CD14-positive monocyte (primary cell): ENCODE measurements around the gene ACMSD. TPM values are rescaled to one million over a fixed set of nuclear protein-coding genes. Genes with fewer than 3 reads are reported as not detected.

Experiments
- DNase-seq, 3 donors: peaks; one replicate each; pipeline ENCODE4 v3.0.0-alpha.2; 2011 to 2022
- H2AFZ ChIP-seq: 2 replicates; pipeline ENCODE4 v1.6.0; 2012; ENCODE audit warnings: mild to moderate bottlenecking, low read depth, low read length, inconsistent platforms; ENCODE audit not compliant: insufficient read depth, poor library complexity, severe bottlenecking
- H3K27ac ChIP-seq, 2 donors: 1 replicate in 1 of 2; 2 replicates in 1 of 2; pipeline ENCODE4 v1.5.1; 2012 to 2013; ENCODE audit warnings: low read length in 2 of 2, control low read depth in 1 of 2, inconsistent platforms in 1 of 2, low read depth in 1 of 2, mild to moderate bottlenecking in 1 of 2
- H3K27me3 ChIP-seq, 2 donors: one replicate each; pipeline versions ENCODE4 v1.6.0 to v1.6.1; 2011 to 2013; ENCODE audit warnings: low read length in 2 of 2; ENCODE audit not compliant: control insufficient read depth in 2 of 2, insufficient read depth in 2 of 2
- H3K36me3 ChIP-seq, 2 donors: replicated peaks in 1 of 2; 1 replicate in 1 of 2; 2 replicates in 1 of 2; pipeline versions ENCODE4 v1.5.1 to v1.6.1; 2012 to 2013; ENCODE audit warnings: low read length in 2 of 2, control low read depth in 1 of 2, inconsistent platforms in 1 of 2, mild to moderate bottlenecking in 1 of 2; ENCODE audit not compliant: insufficient read depth in 2 of 2, control insufficient read depth in 1 of 2
- H3K4me1 ChIP-seq, 2 donors: 1 replicate in 1 of 2; 2 replicates in 1 of 2; pipeline versions ENCODE4 v1.5.1 to v1.6.1; 2012 to 2013; ENCODE audit warnings: low read length in 2 of 2, control low read depth in 1 of 2, inconsistent platforms in 1 of 2, mild to moderate bottlenecking in 1 of 2, moderate library complexity in 1 of 2; ENCODE audit not compliant: insufficient read depth in 2 of 2, control insufficient read depth in 1 of 2
- H3K4me2 ChIP-seq: replicated peaks from 2 replicates; pipeline ENCODE3; 2012; ENCODE audit warnings: low read length, moderate library complexity, mild to moderate bottlenecking; ENCODE audit not compliant: poor library complexity, severe bottlenecking; ENCODE audit errors: extremely low read depth
- H3K4me3 ChIP-seq, 3 experiments: fragments of 200-600 bp in 1 of 3; sonication (generic) in 1 of 3; replicated peaks in 1 of 3; 1 replicate in 2 of 3; 2 replicates in 1 of 3; pipeline ENCODE4 v1.5.1; 2011 to 2013; ENCODE audit warnings: low read length in 3 of 3, mild to moderate bottlenecking in 3 of 3, control low read depth in 2 of 3, low read depth in 2 of 3, inconsistent platforms in 1 of 3, moderate library complexity in 1 of 3
- H3K79me2 ChIP-seq: 2 replicates; pipeline ENCODE4 v1.6.0; 2012; ENCODE audit warnings: mild to moderate bottlenecking, control low read depth, inconsistent platforms, low read length, moderate library complexity; ENCODE audit not compliant: insufficient read depth
- H3K9ac ChIP-seq: 2 replicates; pipeline ENCODE4 v1.6.0; 2017; ENCODE audit warnings: low read length, mild to moderate bottlenecking; ENCODE audit not compliant: insufficient read depth, poor library complexity, severe bottlenecking
- H3K9me3 ChIP-seq, 2 donors: replicated peaks in 1 of 2; 1 replicate in 1 of 2; 2 replicates in 1 of 2; pipeline versions ENCODE4 v1.5.1 to v1.6.1; 2012 to 2013; ENCODE audit warnings: low read length in 2 of 2, control low read depth in 1 of 2; ENCODE audit not compliant: control insufficient read depth in 1 of 2, insufficient read depth in 1 of 2
- H4K20me1 ChIP-seq: 2 replicates; pipeline ENCODE4 v1.6.0; 2012; ENCODE audit warnings: mild to moderate bottlenecking, low read length, control low read depth, moderate library complexity; ENCODE audit not compliant: insufficient read depth
- H3K27ac Mint-ChIP-seq, 7 donors: one replicate each; pipeline ENCODE4 v1.8.0; 2020; ENCODE audit warnings: mild to moderate bottlenecking in 7 of 7, mixed read lengths in 7 of 7, moderate library complexity in 6 of 7, inconsistent platforms in 2 of 7
- H3K27me3 Mint-ChIP-seq, 3 donors: one replicate each; pipeline ENCODE4 v1.8.0; 2021 to 2022; ENCODE audit warnings: low read depth in 3 of 3, mild to moderate bottlenecking in 3 of 3, mixed read lengths in 3 of 3, moderate library complexity in 3 of 3, inconsistent platforms in 1 of 3
- H3K36me3 Mint-ChIP-seq, 2 donors: one replicate each; pipeline ENCODE4 v1.8.0; 2020; ENCODE audit warnings: mixed read lengths in 2 of 2, inconsistent platforms in 1 of 2, mild to moderate bottlenecking in 1 of 2
- H3K4me1 Mint-ChIP-seq: one replicate; pipeline ENCODE4 v1.8.0; 2020; ENCODE audit warnings: mild to moderate bottlenecking, mixed read lengths
- H3K4me3 Mint-ChIP-seq, 2 donors: one replicate each; pipeline ENCODE4 v1.8.0; 2020; ENCODE audit warnings: mild to moderate bottlenecking in 2 of 2, mixed read lengths in 2 of 2, moderate library complexity in 1 of 2
- H3K9me3 Mint-ChIP-seq, 7 donors: one replicate each; pipeline ENCODE4 v1.8.0; 2020 to 2022; ENCODE audit warnings: mixed read lengths in 7 of 7, mild to moderate bottlenecking in 6 of 7, moderate library complexity in 6 of 7, inconsistent platforms in 2 of 7
- CTCF ChIP-seq: fragments of 200-600 bp; IDR thresholded peaks from one replicate; pipeline ENCODE4 v1.8.0; 2022; ENCODE audit warnings: antibody characterized with exemption, mild to moderate bottlenecking
- intact Hi-C, 2 donors: fragments of 100-400 bp; cut with micrococcal nuclease; formaldehyde crosslinking; loops; one replicate each; pipeline versions ENCODE4 v1.15.0 to v1.15.1; 2023
- polyA plus RNA-seq, 3 donors: library from polyadenylated mRNA; depleted of rRNA in 1 of 3; unstranded in 2 of 3; stranded (reverse) in 1 of 3; fragments of 300-500 nt in 2 of 3; fragments of >200 nt in 1 of 3; fragmentation: Illumina TruSeq in 2 of 3; gene quantifications; 1 replicate in 2 of 3; 2 replicates in 1 of 3; pipeline ENCODE4 v1.2.3, GENCODE V29; 2012 to 2021

The ACMSD gene
- polyA plus RNA-seq, 3 donors, result not detected

GRCh38 chr2:134897932-134898331, 59.5 kb downstream of the ACMSD start:
- Histone ChIP-seq H3K4me1 (no peaks in the 10 kb centered on the region), H2AFZ (no peak overlapping the region), H3K4me3 (no peak overlapping the region), H3K36me3 (no peaks in the 10 kb centered on the region), H3K27me3 (no peaks in the 10 kb centered on the region), H3K27ac (no peak overlapping the region), H4K20me1 (no peaks in the 10 kb centered on the region), H3K4me2 (no peak overlapping the region), H3K9me3 (no peaks in the 10 kb centered on the region), H3K79me2 (no peaks in the 10 kb centered on the region), H3K9ac (no peak overlapping the region)
- no peak overlapping the region for H3K4me3 Mint-ChIP-seq
- H3K4me1 Mint-ChIP-seq, result no peaks in the 10 kb centered on the region
- no peak overlapping the region for H3K27ac Mint-ChIP-seq
- intact Hi-C loops, result loop anchor here (2.0 to 5.0 kb wide), 2 partner anchors 446 to 447 kb away; no protein-coding TSS in a partner anchor
- peaks cover 0 to 2% (median 0%) of the 10 kb centered on the region in 3 donors for H3K27me3 Mint-ChIP-seq
- no peaks in the 10 kb centered on the region for H3K9me3 Mint-ChIP-seq
- no peak for DNase-seq
- no peaks in the 10 kb centered on the region for H3K36me3 Mint-ChIP-seq
- peak; percentile 66 for TF ChIP-seq CTCF

- Histone ChIP-seq H3K36me3 (no peaks in the 10 kb centered on the region), H3K9me3 (no peaks in the 10 kb centered on the region), H3K9ac (no peak overlapping the region), H3K4me3 (no peak overlapping the region), H3K79me2 (no peaks in the 10 kb centered on the region), H2AFZ (no peak overlapping the region), H3K4me1 (no peaks in the 10 kb centered on the region), H4K20me1 (no peaks in the 10 kb centered on the region), H3K27ac (no peak overlapping the region), H3K27me3 (no peaks in the 10 kb centered on the region), H3K4me2 (no peak overlapping the region)
- Mint-ChIP-seq H3K9me3 (no peaks in the 10 kb centered on the region), H3K4me1 (peaks cover 3% of the 10 kb centered on the region), H3K4me3 (no peak overlapping the region), H3K27ac (no peak overlapping the region), H3K27me3 (peaks cover 0 to 2% (median 0%) of the 10 kb centered on the region in 3 donors), H3K36me3 (no peaks in the 10 kb centered on the region)
- TF ChIP-seq CTCF, result no peak
- DNase-seq, result no peak
- intact Hi-C loops, result loop anchor here in 1 of 2 donors (5.0 kb wide), 1 partner anchor 447 kb away; no protein-coding TSS in a partner anchor
Measured at GRCh38 chr2:134899204-134899603, 60.8 kb downstream of the ACMSD start.
